ENCODE data around the gene EIF4G2. TPM values are rescaled to one million over a fixed set of nuclear protein-coding genes. Genes with fewer than 3 reads are reported as not detected.

The EIF4G2 gene
- total RNA-seq, 1 experiment from 2014 or later: 2,422 TPM

DNA sequence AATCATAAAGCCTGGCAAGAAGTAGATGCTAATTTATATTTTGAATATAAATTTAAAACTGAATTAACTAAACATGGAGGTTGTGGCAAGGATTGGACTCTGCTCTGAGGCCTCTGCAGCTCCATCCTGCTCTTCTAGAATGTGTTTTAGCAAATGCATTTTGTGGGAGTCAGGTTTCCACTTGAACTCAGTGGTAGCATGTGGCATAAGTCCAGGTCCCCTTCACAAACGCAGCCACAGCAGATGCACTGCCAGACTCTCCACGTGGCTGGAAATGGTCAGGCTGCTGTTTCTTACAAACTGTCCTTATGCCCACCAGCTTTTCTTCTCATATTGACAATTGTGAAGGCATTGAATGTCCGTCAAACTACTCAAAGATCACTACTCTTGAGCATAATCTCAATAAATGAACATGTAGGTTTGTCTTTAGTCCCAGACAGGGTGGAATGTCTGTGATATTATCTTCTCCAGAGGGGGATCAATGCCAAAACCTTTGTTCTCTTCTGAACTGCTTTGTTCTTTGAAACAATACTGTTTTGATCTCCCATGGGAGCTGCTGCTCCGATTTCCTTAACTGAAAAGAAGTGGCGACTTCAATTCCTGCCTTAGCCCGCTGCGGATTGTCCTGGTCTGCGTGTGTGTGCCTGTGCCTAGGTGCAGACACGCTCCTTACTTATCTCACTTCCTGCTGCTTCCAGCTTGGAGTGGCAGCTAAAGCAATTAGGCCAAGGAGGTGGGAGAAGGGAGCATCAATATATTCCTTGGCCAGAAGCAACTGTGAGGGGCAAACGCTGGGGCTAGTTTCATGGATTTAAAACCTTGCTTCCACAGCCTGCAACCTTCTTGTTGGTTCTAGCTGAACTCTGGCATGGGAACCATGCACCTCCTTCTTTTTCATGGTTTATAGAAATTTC lies 24.2 kb downstream of the EIF4G2 start:
- Histone ChIP-seq H3K27me3 (ENCODE audit: control insufficient read depth, insufficient read depth, low read length) (no peaks in the 10 kb centered on the region), H3K4me3 (ENCODE audit: low read depth in 2 of 2, low read length in 2 of 2) (no peak overlapping the region), H3K27ac (ENCODE audit: low read length) (no peak overlapping the region), H3K36me3 (ENCODE audit: control insufficient read depth, insufficient read depth, low read length) (0 out of 2 replicates have a peak, but pooled peaks cover 2% of the 10 kb centered on the region), H3K9me3 (ENCODE audit: control insufficient read depth, insufficient read depth, low read depth, low read length) (no peaks in the 10 kb centered on the region), H3K4me1 (ENCODE audit: control insufficient read depth, insufficient read depth, low read length) (no peaks in the 10 kb centered on the region)
- ATAC-seq (no peak), DNase-seq (ENCODE audit: low read depth, low spot score) (no peak)
- CTCF ChIA-PET: interaction anchor here (0.6 to 0.7 kb wide), 2 partner anchors 25 to 136 kb away, joined by 3 read pairs; no protein-coding TSS in a partner anchor
- in situ Hi-C loops (cut with HindIII; ENCODE audit: low pct_unique_long_range_greater_than_20kb, low sequenced_read_pairs): no loop called here
- POLR2A ChIA-PET: interaction anchor here (0.6 kb wide), 1 partner anchor 65 kb away, joined by 3 read pairs; no protein-coding TSS in a partner anchor
- TF ChIP-seq, protein P1, sequence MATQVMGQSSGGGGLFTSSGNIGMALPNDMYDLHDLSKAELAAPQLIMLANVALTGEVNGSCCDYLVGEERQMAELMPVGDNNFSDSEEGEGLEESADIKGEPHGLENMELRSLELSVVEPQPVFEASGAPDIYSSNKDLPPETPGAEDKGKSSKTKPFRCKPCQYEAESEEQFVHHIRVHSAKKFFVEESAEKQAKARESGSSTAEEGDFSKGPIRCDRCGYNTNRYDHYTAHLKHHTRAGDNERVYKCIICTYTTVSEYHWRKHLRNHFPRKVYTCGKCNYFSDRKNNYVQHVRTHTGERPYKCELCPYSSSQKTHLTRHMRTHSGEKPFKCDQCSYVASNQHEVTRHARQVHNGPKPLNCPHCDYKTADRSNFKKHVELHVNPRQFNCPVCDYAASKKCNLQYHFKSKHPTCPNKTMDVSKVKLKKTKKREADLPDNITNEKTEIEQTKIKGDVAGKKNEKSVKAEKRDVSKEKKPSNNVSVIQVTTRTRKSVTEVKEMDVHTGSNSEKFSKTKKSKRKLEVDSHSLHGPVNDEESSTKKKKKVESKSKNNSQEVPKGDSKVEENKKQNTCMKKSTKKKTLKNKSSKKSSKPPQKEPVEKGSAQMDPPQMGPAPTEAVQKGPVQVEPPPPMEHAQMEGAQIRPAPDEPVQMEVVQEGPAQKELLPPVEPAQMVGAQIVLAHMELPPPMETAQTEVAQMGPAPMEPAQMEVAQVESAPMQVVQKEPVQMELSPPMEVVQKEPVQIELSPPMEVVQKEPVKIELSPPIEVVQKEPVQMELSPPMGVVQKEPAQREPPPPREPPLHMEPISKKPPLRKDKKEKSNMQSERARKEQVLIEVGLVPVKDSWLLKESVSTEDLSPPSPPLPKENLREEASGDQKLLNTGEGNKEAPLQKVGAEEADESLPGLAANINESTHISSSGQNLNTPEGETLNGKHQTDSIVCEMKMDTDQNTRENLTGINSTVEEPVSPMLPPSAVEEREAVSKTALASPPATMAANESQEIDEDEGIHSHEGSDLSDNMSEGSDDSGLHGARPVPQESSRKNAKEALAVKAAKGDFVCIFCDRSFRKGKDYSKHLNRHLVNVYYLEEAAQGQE (IDR thresholded peaks at IDR 0.05; ENCODE audit: insufficient read depth in 1 of 2, low read depth in 2 of 2, low read length in 1 of 2): no peak
- no TSS peak for BruUV-seq (replicated peaks)
- intact Hi-C loops (cut with micrococcal nuclease; ENCODE audit: unreplicated experiment): no loop called here

DNA sequence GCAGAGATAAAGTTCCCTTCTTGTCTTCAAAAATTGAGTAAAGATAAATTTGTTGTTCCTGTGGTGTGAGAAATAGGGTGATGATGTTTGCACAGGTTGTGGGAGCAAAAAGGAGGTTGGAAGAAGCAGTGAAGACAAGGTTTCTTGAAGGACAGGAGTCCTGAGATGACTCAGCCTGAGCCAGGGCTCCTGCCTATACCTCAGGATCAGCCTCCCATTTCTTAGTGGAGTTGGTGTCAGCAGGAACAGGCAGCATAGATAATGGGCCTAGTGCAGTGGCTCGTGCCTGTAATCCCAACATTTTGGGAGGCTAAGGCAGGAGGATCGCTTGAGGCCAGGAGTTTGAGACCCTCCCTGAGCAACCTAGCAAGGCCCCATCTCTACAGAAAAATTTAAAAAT lies 28.7 kb downstream of the EIF4G2 start:
- peak; percentile 57 for ATAC-seq
- Histone ChIP-seq H3K4me3 (ENCODE audit: low read depth in 2 of 2, low read length in 2 of 2) (no peak overlapping the region), H3K27ac (ENCODE audit: low read length) (no peak overlapping the region), H3K9me3 (ENCODE audit: control insufficient read depth, insufficient read depth, low read depth, low read length) (no peaks in the 10 kb centered on the region), H3K27me3 (ENCODE audit: control insufficient read depth, insufficient read depth, low read length) (no peaks in the 10 kb centered on the region), H3K4me1 (ENCODE audit: control insufficient read depth, insufficient read depth, low read length) (no peaks in the 10 kb centered on the region), H3K36me3 (ENCODE audit: control insufficient read depth, insufficient read depth, low read length) (peaks cover 18% of the 10 kb centered on the region)
- CTCF ChIA-PET: interaction anchor here (0.9 kb wide), 1 partner anchor 13 kb away, joined by 4 read pairs; no protein-coding TSS in a partner anchor
- TF ChIP-seq POLR2AphosphoS5 (IDR thresholded peaks at IDR 0.05; ENCODE audit: low read depth, low read length): no peak
- TF ChIP-seq, protein P1 (IDR thresholded peaks at IDR 0.05; ENCODE audit: insufficient read depth in 1 of 2, low read depth in 2 of 2, low read length in 1 of 2): no peak
- TF ChIP-seq CTCF (IDR thresholded peaks at IDR 0.05): no peak
- no peak for TF ChIP-seq TCF7L2 (IDR thresholded peaks at IDR 0.05; ENCODE audit: low read depth, low read length)
- TF ChIP-seq SIN3A (IDR thresholded peaks at IDR 0.05; ENCODE audit: borderline replicate concordance, insufficient read depth, low read depth, low read length): no peak
- POLR2A ChIA-PET: no interaction called here
- in situ Hi-C loops (cut with HindIII; ENCODE audit: low pct_unique_long_range_greater_than_20kb, low sequenced_read_pairs) (no loop called here), intact Hi-C loops (cut with micrococcal nuclease; ENCODE audit: unreplicated experiment) (no loop called here)
- no peak for DNase-seq (ENCODE audit: low read depth, low spot score)
- no TSS peak for BruUV-seq (replicated peaks)

All from Panc1 (cell line).